HG02678 (cell line): ENCODE measurements around the gene MYF5.
A peak's percentile ranks its signal among the peaks of the same experiment; 100 is the strongest.

ENCODE experiments used
- ATAC-seq: cut with Tn5 transposase; IDR thresholded peaks from one replicate; pipeline ENCODE4 v1.9.1; 2021; ENCODE audit warnings: mild to moderate bottlenecking, moderate library complexity; ENCODE audit not compliant: unreplicated experiment

Gene MYF5

DNA sequence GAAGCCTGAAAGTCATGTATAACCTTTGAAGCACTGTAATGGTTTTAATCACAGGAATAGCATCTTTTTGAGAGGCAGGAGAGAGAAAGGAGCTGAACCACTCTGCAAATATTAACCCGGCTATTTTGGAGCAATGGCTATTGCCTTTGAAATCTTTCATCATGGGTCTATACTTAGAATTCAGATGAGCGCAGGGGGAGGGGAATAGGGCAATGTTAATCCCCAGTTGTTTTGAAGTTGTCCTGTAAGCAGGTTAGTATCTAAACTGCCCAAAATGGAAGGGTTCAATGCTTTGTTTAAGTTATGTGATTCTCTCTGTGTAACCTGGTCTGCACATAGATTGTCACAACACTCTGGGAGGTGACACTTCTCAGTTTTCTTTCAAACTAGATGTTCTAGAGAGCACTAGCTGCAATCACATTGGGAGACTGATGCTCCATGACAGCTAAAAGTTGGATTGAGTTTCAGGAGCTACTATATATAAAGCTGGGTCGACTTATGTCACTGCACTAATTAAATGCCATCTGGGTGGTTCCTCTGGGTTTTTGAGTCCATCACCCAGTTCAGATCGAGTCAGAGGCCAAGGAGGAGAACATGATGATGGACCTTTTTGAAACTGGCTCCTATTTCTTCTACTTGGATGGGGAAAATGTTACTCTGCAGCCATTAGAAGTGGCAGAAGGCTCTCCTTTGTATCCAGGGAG is 9.4 kb upstream of the MYF5 start, which contains the start of gene MYF6:
Gene MYF6, plus strand, starts transcription at position 509 of the 704 bp plus-strand sequence. Its CDS starts 86 bp downstream, at position 595.
- ATAC-seq: no peak

DNA sequence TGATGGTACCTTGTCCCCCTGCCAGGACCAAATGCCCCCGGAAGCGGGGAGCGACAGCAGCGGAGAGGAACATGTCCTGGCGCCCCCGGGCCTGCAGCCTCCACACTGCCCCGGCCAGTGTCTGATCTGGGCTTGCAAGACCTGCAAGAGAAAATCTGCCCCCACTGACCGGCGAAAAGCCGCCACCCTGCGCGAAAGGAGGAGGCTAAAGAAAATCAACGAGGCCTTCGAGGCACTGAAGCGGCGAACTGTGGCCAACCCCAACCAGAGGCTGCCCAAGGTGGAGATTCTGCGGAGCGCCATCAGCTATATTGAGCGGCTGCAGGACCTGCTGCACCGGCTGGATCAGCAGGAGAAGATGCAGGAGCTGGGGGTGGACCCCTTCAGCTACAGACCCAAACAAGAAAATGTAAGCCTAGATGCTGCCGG is 8.9 kb upstream of the MYF5 start:
- no peak for ATAC-seq

DNA sequence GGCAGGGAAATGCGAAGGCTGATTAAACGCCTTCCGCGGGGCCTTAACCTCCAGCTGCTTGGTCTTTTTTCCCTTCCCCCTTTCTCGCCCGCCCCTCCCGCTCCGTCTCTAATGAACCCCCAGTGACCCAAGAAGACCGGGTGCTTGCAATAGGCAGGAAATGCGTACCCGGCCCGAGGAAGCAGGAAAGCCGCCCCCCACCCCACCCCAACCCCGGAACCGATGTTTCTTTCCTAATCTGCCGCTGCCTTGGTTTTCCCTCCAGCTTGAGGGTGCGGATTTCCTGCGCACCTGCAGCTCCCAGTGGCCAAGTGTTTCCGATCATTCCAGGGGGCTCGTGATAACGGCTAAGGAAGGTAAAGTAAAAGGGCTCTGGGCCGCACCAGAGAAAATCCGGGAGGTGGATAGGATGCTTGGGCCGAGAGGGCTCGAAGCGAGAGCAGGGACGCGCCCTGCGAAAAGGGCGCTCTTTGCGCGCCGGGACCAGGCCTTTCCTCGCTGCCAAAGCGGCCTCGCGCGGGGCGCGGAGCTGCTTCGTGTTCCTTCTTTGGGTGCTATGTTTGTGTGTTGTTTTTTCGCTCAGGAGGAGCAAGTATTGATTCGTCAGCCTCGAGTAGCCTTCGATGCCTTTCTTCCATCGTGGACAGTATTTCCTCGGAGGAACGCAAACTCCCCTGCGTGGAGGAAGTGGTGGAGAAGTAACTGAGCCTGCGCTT is 8.3 kb upstream of the MYF5 start:
- no peak for ATAC-seq

DNA sequence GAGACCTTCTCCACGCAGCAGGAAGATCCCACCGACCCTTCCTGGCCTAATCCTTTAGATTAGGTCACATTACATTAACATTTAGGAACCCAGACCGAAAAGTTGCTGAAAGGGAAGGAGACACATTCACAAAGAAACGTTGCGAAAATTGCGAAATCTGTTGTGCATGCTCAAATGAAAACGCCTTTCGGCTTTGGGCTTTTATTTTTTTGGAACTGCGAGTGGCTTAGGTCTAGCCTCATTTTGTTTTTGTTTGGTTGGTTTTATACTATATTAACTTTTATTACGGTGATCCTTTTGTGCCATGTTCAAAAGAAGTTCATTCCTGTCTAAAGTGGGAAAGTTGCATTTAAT is 7.8 kb upstream of the MYF5 start:
- ATAC-seq: no peak

DNA sequence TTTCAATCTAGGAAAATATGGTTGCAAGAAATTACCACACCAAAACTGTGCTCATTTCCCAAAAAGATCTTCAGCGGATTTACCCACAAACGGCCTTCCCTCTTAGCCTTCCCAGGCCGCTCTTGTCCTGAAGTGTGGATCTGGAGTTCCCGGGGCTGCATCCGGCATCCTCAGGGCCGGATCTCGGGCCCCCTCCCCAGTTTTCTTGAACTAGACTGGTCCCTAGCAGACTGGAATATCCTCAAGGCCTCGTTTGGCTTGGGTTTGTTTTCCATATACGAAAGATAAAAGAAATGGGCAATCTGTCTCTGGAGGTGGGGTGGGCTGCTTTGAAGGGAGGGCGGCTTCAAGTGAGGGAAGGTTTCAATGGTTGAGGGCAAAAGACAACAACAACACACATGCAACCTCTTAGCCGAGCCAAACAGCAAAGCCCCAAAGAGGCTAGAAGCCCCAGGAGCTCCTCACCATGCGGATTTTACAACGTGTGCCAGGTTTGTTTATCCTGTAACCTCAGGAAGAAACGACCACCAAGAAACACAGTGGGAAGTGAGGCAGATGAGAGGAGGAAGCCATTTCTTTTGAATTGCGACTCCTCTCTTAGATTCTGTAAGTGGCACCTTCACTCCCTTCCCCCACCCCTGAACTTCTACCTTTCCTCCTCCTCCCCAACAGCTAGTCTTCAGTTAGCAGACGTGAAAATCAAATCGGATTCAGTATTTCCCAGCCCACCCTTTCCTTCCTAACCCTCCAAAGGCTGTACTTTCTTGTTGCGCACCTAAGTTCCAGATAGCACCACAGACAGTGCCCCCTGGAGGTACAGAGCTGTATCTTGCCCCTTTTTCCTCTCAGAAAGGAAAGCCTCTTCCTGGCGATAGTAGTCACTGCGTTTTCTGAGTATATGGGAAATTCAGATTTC is 6.6 kb upstream of the MYF5 start:
- peak; percentile 55 for ATAC-seq

DNA sequence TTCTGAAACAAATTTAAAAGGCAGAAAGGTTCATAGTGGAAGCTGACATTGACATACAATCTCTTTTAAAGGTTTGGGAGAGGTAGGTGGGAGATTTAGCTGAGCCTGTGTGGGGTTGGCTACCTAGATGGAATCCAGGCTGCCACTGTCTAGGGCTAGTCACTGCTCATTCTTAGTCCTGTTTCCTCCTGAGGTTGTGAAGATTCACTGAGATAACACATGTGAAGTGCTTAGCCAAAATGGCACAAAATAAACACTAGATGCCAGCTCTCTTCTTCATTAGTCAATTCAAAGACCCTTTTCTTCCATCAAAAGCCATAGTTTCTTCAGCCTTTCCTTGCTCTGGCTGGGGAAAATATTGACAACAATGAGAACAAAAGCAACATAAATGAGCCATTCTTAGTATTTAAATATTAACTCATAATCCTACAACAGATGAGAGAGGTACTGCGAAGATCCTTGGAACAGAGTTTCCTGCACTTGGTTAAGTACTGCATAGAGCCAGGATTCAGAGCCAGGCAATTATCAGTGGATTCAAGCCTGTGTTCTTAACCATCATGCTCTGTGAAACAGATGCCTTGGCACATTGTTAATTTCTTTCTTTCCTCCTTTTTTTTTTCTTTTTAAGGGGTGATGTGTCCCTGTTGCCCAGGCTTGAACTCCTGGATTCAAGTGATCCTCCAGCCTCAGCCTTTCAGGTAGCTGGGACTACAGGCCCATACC is 5.8 kb upstream of the MYF5 start:
- ATAC-seq: peak; percentile 9

DNA sequence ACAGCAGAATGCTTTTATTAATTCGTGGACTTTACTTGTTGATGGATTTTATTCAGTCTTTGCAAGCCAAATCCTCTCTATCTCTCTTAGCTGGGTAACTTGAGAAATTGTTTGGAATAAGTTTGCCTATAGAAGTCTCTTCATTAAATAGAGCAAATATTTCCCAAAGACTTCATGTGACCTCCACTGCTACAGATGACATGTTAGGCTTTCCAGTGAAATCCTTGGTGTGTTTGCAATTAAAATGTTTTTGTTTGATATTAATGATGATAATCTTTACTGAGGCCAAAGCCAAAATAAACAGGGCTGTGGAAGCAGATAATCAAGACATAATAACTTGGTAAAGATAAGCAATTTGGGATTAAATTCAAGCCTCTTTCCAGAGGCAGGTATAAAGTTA is 4.8 kb upstream of the MYF5 start:
- no peak for ATAC-seq

DNA sequence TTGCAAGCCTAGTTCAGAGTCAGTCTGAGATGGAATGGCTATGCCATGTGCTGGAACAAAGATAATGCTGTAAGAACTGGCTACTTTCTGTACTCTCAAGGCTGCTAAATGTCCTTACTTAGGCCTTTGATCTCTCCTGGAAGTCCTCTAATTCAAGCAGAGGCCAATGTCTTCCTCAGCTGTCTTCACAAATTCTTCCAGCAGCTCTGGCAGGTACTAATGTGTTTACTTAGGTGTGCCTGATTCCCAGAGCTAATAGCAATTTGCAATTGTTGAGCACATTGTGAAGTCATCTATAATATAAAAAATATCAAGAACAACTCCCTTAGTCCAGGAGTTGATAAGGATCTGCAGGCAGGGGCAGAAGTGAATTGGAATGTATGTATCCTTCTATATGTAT is 3.8 kb upstream of the MYF5 start:
- no peak for ATAC-seq

DNA sequence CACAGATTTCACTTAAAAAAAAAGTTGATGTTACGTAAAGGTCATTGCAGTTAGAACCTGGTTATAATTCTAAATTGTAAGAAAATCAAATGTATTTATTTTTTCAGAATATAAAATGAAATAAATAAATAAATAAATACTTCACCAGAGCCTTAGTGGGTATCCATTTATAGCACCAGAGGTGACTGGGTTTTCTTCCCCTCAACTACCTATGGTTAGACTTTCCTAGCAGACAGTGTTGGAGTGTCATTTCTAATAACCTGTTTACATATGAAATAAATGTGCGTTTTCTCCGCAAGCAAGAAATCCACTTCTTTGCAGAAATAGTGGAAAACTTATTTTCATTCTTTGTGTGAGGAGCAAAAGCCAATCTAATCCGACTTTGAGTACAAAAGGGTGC is 3.3 kb upstream of the MYF5 start:
- ATAC-seq: no peak

DNA sequence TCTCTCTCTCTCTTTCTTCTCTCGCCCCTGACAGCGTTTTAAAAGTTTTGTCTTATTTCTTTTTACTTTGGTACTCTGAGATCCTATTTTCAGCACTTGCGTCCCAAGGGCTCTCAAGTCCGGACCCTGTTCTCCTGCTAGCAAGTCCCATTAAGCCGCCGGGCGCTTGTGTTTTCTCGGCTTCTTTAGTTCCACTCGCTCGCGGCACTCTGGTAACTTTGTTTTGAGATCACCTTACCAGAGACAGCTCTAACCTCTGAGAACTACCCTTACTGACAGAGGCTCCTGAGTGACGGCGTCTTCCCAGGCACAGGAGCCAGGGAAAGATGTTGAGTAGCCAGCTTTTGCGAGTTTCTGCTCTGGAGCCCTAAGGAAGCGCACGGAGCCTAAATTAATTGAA is 2.7 kb upstream of the MYF5 start:
- no peak for ATAC-seq

DNA sequence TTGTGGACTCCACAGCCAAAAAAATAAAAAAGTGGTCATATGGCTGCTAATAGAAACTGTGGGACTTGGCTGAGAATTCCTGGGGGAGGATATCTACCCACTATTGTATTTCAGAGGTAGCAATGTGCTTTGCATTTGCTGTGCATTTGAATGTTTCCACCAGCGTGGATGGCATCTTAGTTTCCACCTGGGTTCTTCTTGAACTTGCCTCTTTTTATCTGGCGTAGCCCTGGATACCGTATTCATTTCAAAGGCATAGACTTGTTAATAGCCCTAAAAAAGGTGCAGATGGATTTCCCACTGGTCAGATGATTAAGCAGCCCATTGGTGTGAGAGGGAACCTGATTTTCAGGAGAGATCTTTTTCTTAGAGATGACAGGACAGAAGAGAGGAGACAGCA is 1.9 kb upstream of the MYF5 start:
- no peak for ATAC-seq

DNA sequence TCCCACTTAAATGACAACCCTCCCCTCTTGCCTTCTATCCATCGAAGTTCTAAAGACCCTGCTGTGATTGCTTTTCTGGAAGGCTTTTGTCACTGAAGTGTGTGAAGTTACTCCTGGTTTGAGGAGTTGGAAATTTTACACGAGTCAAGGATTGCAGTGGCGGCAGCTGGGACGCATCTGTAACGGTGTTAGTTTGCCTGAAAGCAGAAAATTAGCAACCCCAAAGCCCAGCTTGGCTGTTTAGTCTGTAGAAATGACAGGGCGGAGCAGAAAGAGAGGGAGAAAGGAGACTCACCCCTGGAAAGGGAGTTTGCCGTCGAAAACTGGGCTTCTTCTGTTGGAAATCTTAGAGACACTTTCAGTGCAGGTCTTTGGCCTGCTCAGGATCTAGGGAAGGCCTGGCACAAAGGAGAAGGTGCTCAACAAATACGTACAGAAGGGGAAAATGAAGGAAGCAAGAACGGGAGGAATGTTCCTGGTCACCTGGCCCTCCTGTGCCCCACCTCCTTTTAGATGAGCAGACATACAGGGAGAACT is 931 bp upstream of the MYF5 start:
- no peak for ATAC-seq

DNA sequence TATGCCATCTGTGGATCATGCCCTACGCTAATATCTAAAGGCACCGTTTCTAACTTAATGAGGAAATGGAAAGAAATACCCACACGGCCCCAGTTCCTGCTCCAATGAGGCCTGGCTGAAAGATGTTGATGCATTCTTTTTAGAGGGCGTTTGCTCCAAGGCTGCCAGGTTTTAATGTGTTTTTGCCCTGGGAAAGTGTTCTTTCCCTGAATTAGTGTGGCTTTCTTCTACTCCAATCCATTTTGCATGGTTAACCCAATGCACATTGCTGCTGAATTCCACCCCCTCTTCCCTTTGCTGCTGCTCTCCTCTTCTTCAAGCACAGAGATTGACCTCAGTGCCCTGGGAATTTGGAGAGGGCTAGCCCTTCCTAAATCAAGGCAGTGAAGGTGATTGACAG is 1.1 kb downstream of the MYF5 start:
- no peak for ATAC-seq

DNA sequence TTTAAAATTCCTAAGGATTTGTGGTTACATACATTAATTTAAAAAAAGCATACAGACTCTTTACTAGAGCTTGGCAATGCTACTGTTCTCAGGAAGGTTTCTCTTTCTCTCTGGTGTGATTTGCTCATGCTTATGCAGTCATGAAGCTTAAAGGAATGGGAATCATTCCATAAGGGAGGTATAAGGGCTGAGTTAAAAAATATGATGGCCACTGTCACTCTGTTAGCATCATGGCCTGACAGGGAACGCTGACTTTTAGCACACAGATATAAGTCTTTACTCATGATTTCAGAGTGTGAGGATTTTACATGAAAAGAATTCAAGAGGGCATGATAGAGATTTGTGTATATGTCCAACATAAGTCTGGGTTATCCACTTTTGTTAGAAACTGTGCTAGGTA is 3.8 kb downstream of the MYF5 start:
- no peak for ATAC-seq

DNA sequence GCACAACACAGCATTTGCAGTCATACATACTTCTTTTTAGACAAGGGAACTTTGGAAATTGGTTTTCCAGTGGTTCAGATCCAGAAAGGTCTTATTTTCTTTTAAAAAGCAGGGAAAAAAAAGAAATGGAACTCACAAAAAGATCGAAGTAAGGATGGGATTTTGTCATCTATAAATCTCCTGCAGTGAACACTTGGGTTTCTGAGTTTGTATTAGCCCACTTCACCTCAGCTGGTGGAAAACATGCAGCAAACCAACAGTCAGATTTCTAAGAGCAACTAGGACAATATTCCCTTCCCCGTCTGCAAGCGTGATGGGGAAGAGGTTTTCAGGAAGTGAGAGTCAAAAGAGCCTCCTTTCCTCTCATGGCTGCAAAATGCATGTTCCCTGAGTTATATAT is 4.6 kb downstream of the MYF5 start:
- ATAC-seq: no peak

DNA sequence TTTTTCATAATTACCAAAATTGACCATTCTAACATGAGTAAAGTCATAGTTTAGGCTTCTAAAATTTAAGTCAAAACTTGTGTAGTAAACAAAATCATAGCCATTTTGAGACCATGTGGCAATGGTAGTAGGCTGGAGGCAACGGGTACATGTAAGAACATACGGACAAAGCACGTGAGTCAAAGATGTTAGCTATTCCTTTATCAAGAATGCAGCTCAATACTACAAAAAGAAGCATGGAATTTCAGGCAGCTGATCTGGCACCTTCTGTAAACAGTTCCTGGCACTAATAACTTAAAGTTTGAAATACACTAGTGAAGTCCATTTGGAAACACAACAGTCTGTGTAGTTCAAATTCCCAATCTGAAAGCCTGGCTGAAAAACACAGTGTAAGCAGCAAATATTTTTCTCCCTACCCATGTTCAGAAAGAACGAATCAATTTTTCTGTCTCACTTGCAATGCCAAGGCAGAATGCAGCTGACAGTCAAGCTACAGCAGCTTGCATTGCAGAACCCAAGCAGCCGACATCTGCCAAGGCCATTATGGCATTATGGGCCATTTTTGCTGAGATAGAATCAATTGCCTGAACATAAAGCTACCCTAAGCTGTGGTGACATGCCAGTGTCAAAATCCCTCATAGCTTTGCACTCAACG is 29.3 kb downstream of the MYF5 start:
- ATAC-seq: no peak

DNA sequence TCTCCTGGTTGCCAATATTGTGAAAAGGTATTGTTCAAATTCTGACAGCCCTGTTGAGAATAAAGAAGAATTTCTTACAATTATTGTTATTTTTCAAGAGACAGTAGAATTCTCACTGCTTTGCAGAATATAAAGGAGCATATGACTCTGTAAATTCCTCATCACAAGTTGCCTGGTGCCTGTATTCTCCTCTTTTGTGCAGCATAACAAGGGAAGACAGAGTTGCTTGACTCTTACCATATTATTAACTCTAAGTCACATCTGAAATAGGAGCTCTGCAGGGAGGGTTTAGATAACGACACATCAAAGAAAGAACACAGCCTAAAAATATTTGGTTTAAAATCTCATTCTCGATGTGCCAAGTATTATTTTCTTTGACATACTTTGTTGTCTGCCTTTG is 31.1 kb downstream of the MYF5 start:
- ATAC-seq: no peak

DNA sequence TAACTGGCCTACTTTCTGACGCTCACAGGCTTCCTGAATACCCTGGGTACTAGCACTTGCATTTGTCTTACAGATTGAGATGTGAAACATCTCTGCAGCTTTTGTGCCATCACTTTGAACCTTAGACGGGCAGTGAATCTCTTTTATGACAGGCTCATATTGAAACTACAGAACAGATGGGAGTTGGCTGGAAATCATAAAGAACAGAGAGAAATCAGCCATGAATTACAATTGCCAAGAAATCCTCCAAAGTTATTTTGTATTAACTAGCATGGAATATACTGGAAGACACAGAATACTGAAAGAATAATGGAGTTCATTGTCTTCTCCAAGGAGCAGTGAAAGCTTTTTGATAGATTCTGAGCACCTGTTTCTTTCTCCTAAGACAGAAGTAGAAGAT is 32.7 kb downstream of the MYF5 start:
- no peak for ATAC-seq

DNA sequence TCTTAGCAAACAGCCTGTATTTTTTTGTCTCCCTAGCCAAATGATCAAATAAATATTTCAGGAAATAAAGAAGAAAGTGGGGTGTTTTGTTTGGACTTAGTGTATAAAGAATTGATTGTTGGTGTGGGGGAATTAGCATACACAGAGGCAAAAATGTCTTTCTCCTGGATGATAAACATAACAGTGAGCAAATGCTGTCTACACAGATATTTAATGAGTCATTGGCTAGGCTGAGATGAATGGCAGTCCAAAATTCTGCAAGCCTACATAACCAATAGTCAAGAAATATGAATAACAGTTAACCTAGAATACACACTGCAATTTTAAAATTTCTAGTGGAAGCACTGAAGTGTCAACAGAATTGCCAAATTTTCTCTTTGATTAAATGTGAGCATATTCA is 35.8 kb downstream of the MYF5 start:
- ATAC-seq: no peak

DNA sequence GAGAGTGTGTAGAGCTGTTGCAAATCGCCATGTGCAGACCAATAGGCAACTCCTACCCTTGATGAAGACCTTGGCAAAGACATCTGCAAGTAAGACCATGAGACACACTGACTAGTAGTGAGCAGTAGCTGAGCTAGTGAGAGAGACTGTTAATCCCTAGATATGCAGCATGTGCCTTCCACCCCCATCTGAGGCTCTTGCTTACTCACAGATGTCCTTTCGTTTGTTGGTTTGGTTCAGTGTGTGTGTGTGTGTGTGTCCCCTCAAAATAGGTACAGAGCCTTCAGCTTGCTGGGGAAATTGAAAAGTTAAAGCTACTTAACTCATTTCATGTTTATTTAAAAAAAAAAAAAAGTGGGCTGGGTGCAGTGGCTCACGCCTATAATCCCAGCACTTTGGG is 37.6 kb downstream of the MYF5 start:
- ATAC-seq: no peak
